Measurements from ENCODE around the gene FBXO17.
"Not testable (repeated sequence)": the region's sequence is repeated elsewhere in the genome, so short reads cannot be mapped to it uniquely, and the experiment has no call there.

FBXO17 gene

DNA sequence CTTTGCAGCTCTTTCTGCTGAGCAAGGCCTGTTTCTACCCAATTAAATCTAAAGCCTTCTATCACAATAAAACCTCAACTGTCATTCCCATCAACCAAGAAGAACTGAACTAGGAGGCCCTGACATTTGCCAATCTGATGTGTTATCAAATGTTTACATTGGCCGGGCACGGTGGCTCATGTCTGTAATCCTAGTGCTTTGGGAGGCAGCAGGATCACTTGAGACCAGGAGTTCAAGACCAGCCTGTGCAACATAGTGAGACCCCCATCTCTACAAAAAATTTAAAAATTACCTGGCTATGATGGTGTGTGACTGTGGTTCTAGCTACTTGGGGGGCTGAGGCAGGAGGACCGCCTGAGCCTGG, 2.8 kb upstream of the FBXO17 start:
- no peak for DNase-seq

DNA sequence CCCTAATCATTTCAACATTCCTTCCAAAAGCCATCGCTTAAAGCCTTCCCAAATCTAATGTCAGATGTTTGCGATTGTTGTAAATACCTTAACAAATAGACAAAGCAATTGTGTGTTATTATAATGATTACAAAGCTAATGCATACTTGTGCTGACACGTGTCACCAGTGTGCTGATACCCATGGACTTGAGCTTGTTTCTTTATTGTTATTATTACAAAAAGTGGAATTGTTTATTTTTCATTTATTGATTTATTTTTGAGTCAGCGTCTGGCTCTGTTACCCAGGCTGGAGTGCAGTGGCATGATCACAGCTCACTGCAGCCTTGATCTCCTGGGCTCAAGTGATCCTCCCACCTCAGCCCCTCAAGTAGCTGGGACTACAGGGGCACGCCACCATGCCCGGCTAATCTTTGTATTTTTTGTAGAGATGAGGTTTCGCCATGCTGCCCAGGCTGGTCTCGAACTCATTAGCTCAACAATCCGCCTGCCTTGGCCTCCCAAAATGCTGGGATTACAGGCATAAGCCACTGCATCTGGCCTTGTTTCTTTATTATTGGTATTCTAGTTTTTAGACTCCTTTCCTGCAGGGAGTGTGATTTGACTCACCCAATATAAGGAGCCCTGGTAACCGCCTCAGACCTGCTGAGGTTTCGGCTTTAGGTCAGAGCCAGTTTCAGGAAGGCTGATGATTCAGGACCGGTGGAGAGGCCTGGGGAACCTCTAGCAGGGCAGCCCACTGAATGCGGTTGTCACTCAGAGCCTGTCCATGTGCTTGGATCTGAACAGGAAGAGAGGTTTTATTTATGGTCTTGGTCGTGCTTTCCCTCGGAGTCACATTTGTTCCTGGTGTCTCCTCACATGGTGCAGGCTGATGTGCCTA, 2.1 kb upstream of the FBXO17 start:
- no peak for DNase-seq

DNA sequence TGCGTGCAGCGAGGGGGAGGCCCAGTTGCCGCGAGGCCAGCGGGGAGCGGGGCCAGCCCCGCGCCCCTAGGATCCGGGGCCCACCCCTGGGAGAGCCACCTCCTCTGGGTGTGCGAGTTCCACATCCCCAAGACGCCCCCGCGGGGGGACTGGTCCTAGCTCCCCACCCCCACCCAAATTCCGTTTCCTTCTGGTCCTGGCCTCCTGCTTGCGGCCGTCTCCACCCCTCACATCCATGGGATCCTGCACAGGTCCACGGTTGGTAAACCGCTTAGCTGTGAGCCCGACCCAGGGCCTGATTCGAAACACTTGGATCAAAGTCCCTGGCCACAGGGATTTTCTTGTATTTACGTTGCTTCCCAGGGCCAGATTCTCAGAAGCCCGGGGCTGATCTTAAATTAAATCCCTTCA, 324 bp upstream of the FBXO17 start:
- no peak for DNase-seq

DNA sequence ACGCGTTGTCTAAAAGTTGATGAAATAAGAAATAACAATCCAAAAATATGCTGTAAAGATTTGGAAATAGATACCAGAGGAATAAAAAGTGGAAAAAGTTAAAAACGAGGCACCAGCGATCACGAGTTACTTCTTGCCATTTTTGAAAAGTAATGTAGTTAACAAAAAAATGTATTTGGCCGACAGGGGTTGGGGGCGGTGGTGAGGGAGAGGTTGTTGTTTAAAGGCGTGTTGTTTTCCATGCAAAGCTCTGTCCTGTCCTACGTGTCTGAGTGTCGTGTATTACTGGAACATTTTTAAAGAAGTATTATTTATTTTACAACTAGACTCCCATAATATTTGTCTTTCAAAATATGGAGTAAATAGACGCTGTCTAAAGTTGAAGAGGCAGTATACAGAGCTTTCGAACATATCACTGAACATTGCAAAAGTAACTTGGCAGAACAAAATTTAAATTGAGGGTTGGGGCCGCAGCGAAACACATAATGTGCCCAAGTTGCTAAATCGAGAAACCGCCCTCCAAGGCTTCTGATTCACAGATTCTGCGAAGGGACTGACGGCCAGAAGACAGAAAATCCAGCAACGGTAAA, 823 bp downstream of the FBXO17 start:
- no peak for DNase-seq

DNA sequence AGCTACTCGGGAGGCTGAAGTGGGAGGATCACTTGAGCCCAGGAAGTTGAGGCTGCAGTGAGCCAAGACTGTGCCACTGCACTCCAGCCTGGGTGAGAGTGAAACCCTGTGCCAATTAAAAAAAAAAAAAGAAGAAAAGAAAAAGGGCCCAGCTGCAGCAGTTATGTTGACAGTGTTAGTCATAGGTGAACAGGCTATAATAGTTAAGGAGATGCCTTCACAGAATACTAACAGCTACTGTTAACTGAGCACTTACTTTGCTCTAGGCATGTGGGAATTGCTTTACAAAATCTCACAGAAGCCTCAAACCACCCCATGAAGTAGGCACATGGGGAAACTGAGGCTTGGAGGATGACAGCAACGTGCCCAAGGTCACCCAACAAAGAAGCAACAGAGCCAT, 3.9 kb downstream of the FBXO17 start:
- DNase-seq, result no peak

DNA sequence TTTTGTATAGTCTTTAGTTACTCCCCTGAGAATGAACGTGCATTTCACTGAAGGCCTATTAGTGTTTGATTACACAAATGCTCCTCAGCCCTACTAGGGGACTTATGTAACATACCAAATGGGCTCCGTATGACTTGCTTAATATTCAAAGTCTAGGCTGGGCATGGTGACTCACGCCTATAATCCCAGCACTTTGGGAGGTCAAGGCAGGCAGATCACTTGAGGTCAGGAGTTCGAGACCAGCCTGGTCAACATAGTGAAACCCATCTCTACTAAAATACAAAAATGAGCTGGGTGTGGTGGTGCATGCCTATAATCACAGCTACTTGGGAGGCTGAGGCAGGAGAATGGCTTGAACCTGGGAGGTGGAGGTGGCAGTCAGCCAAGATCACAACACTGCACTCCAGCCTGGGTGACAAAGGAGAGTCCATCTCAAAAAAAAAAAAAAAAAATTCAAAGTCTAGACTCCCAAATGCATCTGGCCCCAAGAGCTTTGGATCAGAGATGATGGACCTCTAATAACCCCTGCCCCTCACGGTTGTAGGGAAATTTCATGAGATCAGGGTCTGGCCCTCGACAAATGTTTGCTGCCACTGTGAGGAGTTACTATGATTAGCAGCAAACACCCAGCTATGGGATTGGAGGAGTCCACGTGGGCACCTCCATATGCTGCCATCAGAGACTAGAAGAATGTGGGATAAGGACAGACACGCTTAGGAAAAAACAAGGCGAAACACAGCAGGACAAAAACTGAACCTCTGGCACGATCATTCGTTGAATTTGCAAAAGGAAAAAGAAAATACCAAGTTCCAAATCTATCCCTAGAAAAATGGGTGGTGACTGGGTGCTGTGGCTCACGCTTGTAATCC, 4.6 kb downstream of the FBXO17 start:
- peak; percentile 48 for DNase-seq

DNA sequence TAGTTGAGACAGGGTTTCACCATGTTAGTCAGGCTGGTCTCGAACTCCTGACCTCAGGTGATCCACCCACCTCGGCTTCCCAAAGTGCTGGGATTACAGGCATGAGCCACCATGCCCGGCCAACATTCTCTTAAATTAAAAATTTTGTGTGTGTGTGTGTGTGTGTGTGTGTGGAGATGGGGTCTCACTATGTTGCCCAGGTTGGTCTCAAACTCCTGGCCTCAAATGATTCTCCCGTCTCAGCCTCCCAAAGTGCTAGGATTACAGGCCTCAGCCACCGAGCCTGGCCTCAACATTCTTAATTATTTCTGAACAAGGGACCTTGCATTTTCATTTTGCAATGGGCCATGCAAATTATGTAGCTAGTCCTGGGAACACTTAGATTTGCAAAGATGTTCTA, 9.4 kb downstream of the FBXO17 start:
- not testable (repeated sequence) for DNase-seq

DNA sequence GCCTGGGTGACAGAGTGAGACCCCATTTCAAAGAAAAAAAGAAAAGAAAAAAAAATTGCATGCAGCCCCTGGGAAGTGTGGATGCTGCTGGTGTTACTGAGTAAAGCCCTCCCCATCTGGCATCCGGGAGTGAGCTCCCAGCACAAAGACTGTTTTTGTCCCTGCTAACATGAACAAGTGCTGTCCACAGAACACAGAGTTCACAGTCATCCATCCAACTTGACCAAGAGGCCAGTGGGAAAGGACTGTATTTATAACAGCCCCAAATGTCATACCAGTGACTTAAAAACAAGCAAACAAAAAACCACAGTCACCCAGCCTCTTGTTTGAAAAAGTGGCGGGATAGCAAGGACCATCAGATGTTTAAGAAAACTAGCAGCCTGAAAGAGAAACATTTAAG, 10.8 kb downstream of the FBXO17 start:
- DNase-seq, result no peak

DNA sequence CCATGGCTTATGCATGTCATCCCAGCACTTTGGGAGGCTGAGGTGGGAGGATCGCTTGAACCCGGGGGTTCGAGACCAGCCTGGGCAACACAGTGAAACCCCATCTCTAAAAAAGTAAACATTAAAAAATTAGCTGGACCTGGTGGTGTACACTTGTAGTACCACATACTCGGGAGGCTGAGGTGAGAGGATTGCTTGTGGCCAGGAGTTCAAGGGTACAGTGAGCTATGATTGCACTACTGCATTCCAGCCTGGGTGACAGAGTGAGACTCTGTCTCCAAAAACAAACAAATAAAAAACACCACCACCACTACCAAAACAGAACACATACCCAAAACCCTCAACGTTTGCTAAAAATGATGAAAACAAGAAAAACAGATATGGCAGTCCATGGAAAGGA, 15.9 kb downstream of the FBXO17 start:
- no peak for DNase-seq

DNA sequence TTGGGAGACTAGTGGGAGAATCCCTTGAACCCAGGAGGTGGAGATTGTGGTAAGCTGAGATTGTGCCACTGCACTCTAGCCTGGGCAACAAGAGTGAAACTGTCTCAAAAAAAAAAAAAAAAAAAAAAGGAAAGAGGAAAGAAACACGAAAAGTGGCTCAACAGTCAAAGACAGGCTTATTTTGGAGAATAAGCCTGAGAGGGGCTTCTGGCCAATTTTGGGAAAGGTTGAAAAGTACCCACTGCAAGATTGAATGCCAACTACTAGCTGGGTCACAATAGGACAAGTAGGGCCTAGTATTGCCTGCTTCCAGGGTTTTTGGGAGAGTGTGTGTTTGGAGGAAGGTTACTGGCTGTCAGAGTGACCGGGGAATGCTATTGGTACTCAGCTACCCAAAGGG, 17.2 kb downstream of the FBXO17 start:
- DNase-seq, result no peak

DNA sequence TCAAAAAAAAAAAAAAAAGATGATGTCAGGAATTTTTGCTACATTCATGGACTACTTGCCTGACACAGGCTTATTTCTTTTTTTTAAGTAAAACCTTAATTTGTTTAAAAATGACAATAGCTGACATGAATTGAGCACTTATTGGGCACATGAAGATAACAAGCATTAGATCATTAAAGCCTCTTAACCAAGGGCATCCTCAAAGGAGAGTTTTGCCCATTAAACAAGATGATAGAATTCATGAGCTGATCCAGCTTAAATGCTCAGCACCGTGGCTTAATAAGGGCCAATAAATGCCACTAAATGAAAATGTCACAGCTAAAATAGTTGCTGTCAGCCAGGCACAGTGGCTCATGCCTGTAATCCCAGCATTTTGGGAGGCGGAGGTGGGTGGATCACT, 19.3 kb downstream of the FBXO17 start:
- no peak for DNase-seq

DNA sequence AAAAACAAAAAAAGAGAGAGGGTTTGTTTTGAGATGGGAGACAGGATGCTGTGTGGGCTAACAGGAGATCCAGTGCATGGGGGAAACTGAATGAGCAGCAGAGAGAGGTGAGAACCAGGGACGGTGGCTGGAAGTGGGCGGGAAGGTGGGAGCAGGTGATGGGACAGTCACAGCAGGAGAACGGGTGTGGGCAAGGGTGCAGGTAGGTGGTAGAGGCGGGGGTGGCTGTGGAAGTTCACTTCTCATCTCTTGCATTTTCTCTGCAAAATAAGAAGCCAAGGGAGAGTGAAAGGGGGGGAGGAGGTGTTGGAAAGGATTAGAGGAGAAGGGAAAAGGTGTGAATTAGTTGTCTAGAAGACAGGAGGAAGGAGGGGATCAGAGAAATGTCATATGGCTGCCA, 21.9 kb downstream of the FBXO17 start:
- DNase-seq, result no peak

DNA sequence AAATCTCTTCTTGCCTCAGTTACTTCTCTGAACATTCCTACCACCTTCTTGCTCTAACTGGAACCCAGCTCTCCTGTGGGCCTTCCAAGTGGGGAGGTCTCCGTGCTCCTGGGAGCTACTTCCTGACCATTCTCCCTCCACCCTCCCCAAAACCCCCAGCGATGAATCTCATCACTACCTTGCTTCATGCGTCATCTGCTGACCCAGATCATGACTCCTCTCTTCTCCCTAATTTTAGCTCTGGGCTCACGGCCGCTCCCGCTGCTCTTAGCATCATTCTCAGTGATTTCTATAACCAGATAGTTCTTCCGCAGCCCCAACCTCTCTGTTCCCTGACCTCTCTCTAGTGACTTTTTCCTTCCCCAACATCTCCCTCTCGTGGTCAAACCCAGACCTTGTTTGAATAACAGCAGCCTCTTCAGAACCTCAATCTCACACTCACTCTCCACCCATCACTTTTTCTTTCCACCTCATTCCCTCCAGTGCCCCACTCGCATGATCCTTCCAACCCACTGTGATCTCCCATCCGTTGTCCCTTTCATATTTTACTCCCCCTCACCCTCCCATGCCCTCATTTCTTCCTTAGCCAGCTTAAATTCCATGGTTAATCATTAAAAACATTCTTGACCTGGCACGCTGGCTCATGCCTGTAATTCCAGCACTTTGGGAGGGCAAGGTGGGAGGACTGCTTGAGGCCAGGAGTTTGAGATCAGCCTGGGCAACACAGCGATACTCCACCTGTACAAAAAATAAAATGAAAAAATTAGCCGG, 23.0 kb downstream of the FBXO17 start:
- peak; percentile 36 for DNase-seq

DNA sequence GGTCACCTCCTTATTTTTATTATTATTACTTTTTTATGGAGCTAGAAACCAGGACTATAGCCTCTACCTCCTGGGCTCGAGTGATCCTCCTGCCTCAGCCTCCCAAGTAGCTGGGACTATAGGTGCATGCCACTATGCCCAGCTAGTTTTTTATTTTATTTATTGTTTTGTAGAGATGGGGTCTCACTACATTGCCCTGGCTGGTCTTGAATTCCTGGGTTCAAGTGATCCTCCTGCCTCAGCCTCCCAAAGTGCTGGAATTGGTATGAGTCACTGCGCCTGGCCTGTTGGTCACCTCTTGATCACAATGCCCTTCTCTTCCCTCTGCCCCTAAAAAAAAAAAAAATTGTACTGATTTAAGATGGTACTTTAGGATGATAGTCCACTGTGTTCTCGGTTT, 24.4 kb downstream of the FBXO17 start:
- DNase-seq, result no peak

DNA sequence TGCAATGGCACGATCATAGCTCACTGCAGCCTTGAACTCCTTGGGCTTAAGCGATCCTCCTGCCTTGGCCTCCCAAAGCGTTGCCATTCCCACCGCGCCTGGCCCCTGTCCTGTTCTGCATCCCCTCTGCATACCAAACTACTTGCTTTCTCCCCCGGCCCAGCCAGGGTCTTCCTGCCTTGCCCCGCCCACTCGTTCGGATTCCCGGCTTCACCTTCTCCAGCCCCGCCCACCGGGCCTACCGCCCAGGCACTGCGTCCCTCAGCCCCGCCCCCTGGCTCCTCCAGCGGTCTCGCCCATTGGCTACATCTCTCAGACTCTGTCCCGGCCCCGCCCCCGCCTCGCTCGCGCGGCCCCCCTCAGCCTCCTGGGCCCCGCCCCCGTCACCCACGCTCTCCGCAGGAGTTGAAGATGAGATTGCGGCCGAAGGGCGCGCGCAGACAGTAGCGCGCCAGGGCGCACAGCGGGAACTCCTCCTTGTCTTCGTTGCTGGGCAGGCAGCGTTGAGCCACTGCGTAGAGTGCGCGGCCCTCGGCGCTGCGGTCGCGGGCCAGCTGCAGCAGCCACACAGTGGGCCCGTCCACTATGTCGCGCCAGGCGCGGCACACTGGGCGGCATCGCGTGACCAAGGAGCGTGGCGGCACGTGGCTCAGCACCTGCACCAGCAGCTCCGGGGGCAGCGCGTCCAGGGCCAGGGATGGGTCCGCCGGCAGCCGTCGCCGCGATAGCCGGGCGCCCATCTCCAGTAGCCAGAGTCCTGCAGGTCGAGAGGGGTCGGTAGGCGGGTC, 25.8 kb downstream of the FBXO17 start:
- DNase-seq, result peak; percentile 96

DNA sequence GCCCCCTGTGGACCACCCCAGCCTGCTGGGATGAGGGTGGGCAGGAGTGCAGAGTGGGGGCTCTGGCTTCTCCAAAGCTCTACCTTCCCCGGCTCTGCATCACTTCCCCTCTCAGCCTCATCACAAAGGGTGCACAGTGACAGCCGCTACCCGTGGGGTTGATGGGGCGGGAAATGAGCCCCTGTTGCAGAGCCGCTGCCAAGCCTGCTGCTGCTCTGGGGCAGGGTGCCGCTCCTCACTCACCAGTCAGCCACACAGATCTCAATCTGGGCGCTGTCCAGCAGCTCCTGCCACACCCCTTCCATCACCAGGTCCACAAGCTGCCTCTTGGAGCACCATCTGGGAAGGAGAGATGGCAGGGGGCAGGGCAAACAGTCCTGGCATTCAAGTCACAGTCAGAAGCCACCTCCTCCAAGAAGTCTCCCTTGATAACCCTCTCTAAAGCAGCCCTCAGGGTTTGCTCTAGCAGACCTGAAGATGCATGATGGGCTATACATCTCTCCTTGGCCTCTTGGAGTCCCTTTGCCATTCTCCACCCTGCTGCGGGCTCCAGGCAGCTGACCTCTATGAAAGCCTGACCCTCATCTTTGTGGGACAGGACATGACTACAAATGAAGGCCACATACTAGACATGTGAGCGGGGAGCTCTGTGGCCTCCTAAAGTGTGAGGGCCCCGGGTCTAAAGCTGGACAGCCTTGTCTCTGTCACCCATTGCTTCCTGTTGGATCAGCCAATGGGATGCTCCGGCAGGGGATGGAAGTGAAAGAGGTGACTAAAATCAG, 29.1 kb downstream of the FBXO17 start:
- no peak for DNase-seq

DNA sequence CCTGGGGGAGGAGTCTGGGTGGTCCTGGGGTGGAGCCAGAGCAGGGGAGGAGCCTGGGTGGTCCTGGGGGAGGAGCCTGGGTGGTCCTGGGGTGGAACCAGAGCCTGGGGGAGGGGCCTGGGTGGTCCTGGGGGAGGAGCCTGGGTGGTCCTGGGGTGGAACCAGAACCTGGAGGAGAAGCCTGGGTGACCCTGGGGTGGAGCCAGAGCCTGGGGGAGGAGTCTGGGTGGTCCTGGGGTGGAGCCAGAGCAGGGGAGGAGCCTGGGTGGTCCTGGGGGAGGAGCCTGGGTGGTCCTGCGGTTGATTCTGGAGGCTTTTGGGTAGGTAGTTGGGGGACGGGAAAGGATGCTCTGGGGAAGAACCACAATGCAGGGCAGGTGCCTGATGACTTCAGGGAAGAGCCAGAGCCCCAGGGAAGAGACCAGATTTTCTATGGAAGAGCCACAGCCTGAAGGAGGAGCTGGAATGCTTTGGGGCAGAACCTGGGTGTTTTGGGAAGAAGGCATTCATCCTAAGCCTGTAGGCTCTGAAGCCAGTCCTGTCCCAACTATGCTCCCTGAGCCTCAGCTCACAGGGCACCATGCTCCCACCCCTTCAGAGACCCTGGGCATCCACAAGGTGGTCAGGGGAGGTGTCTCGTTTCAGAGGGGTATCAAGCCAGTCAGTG, 29.8 kb downstream of the FBXO17 start:
- DNase-seq, result no peak

DNA sequence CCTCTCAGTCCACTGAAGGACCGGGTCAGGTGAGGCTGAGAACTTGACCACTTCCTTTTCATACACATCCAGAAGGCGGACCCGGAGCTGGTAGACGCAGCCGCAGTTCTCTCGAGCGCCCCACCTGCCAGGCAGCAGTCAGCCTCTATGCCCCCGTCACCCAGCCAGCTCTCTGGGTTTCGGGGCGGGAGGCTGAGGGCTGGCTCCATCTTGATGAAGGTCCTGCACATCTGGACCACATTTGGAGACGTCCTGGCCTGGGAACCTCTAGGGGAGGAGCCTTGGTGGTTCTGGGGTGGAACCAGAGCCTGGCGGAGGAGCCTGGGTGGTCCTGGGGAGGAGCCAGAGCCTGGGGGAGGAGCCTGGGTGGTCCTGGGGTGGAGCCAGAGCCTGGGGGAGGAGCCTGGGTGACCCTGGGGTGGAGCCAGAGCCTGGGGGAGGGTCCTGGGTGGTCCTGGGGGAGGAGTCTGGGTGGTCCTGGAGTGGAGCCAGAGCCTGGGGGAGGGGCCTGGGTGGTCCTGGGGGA, 30.5 kb downstream of the FBXO17 start:
- DNase-seq, result no peak

DNA sequence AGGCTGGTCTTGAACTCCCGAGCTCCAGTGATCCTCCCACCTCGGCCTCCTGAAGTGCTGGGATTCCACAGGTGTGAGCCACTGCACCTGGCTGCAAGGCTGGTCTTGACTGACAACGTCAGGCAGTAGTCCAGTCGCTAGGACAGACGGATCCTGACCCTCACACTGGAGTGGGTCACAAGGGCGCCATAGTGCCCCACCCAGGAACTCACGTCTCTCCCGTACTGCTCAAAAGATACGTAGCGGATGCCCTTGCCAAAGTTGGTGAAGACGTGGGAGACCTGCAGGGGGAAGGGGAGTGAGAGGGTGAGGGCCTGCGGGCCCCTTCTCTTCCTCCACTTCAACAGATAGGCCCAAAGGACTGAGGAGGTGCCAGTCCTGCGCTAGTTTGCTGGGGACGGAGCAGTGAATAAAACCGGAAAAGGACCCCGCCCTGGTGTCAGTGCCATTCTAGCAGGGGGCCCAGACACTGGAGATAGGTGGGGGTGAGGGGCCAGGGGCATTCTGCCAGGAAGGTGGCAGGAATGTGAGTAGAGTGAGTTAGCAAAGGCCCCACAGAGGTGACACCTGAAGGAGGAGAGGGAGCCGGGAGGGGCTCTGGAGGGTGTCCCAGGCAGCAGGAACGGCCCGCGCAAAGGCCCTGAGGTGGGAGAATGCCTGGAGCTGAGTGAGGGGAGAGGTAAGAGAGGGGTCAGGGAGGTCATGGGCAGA, 32.9 kb downstream of the FBXO17 start:
- no peak for DNase-seq

DNA sequence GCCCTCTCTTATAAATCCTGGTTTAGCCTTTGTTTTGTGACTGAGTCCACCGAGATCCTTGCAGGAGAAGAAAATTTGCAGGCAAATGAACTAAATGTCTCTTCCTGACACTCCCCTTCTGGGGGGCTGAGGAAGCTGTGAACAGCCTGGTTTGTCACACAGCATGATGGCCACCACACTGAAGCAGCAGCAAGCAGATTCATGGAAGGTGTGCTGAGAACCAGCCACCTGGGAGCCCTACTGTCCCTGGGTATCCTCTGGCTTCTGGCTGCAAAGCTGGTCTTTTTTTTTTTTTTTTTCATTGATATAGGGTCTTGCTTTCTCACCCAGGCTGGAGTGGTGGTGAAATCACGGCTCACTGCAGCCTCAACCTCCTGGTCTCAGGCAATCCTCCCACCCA, 33.6 kb downstream of the FBXO17 start:
- DNase-seq, result no peak

Data from NCI-H2171 (cell line).